Esophagus muscularis mucosa (tissue), 4 donors: ENCODE results near the gene TBC1D16. TPM values are rescaled to one million over a fixed set of nuclear protein-coding genes. Genes with fewer than 3 reads are reported as not detected.

Experiments
- DNase-seq: peaks from one replicate; pipeline ENCODE4 v3.0.0-alpha.2; 2017; ENCODE audit errors: extremely low spot score
- H3K27ac ChIP-seq, 4 donors: fragments of 200-600 bp; sonication (generic); replicated peaks in 1 of 4; 1 replicate in 3 of 4; 2 replicates in 1 of 4; pipeline ENCODE4 v1.5.1; 2016 to 2019; ENCODE audit warnings: mild to moderate bottlenecking in 1 of 4
- H3K27me3 ChIP-seq, 4 donors: fragments of 200-600 bp; sonication (generic); one replicate each; pipeline versions ENCODE4 v1.5.1 to v1.6.0; 2016 to 2019
- H3K36me3 ChIP-seq, 4 donors: fragments of 200-600 bp; sonication (generic); one replicate each; pipeline ENCODE4 v1.5.1; 2016 to 2019
- H3K4me1 ChIP-seq, 4 donors: fragments of 200-600 bp; sonication (generic); one replicate each; pipeline ENCODE4 v1.5.1; 2016 to 2019
- H3K4me3 ChIP-seq, 4 donors: fragments of 200-600 bp; sonication (generic); 1 replicate in 2 of 4; 2 replicates in 2 of 4; pipeline ENCODE4 v1.5.1; 2016 to 2019; ENCODE audit warnings: mild to moderate bottlenecking in 4 of 4, moderate library complexity in 1 of 4
- H3K9me3 ChIP-seq, 4 donors: fragments of 200-600 bp; sonication (generic); 1 replicate in 3 of 4; 2 replicates in 1 of 4; pipeline ENCODE4 v1.5.1; 2016 to 2019
- EP300 ChIP-seq: sonication (generic); formaldehyde crosslinking; IDR thresholded peaks from one replicate; pipeline ENCODE4 v1.6.1; 2017; ENCODE audit warnings: antibody characterized with exemption
- POLR2A ChIP-seq: fragments of 450-650 bp; IDR thresholded peaks from one replicate; pipeline ENCODE4 v1.6.1; 2017; ENCODE audit warnings: antibody characterized with exemption, moderate library complexity, mild to moderate bottlenecking, low read depth
- POLR2AphosphoS5 ChIP-seq, 2 donors: sonication (generic); formaldehyde crosslinking; IDR thresholded peaks; one replicate each; pipeline ENCODE4 v1.6.1; 2017; ENCODE audit warnings: antibody characterized with exemption in 2 of 2
- WGBS: methylation state at CpG from one replicate; pipeline ENCODE4 v1.1.5; 2018; 5-methylcytosine and 5-hydroxymethylcytosine counted together
- intact Hi-C: fragments of 100-400 bp; cut with DNase I; formaldehyde crosslinking; loops from one replicate; pipeline ENCODE4 v1.15.1; 2023
- total RNA-seq, 4 donors: library from RNA; depleted of rRNA; stranded (reverse); fragments of >200 nt; gene quantifications; one replicate each; pipeline versions ENCODE4 v1.1.0 to v1.2.1, GENCODE V29; 2016
- TF ChIP-seq, protein P1 (sequence below), 3 experiments: fragments of 200-600 bp in 2 of 3; fragments of 450-650 bp in 1 of 3; sonication (generic) in 2 of 3; IDR thresholded peaks; one replicate each; pipeline ENCODE4 v1.5.1; 2017 to 2019; ENCODE audit warnings: antibody characterized with exemption in 3 of 3, mild to moderate bottlenecking in 2 of 3, moderate library complexity in 1 of 3

Gene TBC1D16
- total RNA-seq, 4 donors from 2014 or later: 30.3 to 37.4 (median 33.2) TPM

DNA sequence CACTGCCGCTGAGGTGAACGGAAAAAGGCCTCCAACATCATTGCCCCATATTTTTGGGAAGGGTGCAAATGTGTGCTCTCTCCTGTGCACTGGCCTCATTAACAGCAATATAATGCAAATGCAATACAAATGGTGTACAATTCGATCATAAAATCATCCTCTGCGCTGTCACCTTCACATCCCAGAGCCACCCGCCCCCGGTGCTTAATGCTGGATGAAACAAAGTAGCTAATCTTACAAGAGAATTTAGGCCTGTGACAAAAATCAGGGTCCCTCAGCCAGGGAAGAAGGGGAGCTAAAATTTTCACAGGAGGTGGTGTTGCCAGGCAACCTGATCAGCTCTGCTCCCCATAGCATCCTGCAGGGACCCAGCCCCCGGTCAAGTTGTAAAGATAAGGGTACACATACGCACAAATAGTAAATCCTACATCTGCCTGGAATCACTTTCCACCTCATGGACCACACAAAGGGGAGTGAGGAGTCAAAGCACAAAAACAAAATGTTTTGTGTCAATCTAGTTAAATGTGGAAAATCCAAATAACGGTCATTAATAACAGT, 3.0 kb downstream of the TBC1D16 start:
- 95% methylated on average over 9 of the region's 9 CpGs for WGBS
- H3K9me3 ChIP-seq: no peaks in the 10 kb centered on the region
- DNase-seq: no peak
- intact Hi-C loops: no loop called here
- peaks cover 25 to 65% (median 54%) of the 10 kb centered on the region in 4 donors for H3K4me1 ChIP-seq
- TF ChIP-seq POLR2AphosphoS5 (IDR thresholded peaks at IDR 0.05) (no peak), EP300 (no peak), POLR2A (no peak)
- TF ChIP-seq, protein P1, sequence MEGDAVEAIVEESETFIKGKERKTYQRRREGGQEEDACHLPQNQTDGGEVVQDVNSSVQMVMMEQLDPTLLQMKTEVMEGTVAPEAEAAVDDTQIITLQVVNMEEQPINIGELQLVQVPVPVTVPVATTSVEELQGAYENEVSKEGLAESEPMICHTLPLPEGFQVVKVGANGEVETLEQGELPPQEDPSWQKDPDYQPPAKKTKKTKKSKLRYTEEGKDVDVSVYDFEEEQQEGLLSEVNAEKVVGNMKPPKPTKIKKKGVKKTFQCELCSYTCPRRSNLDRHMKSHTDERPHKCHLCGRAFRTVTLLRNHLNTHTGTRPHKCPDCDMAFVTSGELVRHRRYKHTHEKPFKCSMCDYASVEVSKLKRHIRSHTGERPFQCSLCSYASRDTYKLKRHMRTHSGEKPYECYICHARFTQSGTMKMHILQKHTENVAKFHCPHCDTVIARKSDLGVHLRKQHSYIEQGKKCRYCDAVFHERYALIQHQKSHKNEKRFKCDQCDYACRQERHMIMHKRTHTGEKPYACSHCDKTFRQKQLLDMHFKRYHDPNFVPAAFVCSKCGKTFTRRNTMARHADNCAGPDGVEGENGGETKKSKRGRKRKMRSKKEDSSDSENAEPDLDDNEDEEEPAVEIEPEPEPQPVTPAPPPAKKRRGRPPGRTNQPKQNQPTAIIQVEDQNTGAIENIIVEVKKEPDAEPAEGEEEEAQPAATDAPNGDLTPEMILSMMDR (IDR thresholded peaks at IDR 0.05): no peak
- H3K27me3 ChIP-seq: no peaks in the 10 kb centered on the region
- H3K27ac ChIP-seq: no peak overlapping the region
- no peak overlapping the region for H3K4me3 ChIP-seq
- no peaks in the 10 kb centered on the region for H3K36me3 ChIP-seq

- H3K27ac ChIP-seq: no peak overlapping the region
- peaks cover 20 to 62% (median 54%) of the 10 kb centered on the region in 4 donors for H3K4me1 ChIP-seq
- H3K4me3 ChIP-seq: no peak overlapping the region
- no peak for DNase-seq
- intact Hi-C loops: no loop called here
- TF ChIP-seq EP300 (no peak), POLR2A (no peak), POLR2AphosphoS5 (IDR thresholded peaks at IDR 0.05) (no peak)
- TF ChIP-seq, protein P1 (IDR thresholded peaks at IDR 0.05): no peak
- 94% methylated on average over 12 of the region's 12 CpGs for whole genome bisulfite sequencing
- H3K36me3 ChIP-seq: no peaks in the 10 kb centered on the region
- H3K9me3 ChIP-seq: no peaks in the 10 kb centered on the region
- H3K27me3 ChIP-seq: no peaks in the 10 kb centered on the region
Observed at GRCh38 chr17:80031691-80032430, 3.8 kb downstream of the TBC1D16 start.

GRCh38 chr17:80030730-80031410, 4.8 kb downstream of the TBC1D16 start:
- WGBS: 96% methylated on average over 22 of the region's 25 CpGs
- intact Hi-C loops: no loop called here

DNA sequence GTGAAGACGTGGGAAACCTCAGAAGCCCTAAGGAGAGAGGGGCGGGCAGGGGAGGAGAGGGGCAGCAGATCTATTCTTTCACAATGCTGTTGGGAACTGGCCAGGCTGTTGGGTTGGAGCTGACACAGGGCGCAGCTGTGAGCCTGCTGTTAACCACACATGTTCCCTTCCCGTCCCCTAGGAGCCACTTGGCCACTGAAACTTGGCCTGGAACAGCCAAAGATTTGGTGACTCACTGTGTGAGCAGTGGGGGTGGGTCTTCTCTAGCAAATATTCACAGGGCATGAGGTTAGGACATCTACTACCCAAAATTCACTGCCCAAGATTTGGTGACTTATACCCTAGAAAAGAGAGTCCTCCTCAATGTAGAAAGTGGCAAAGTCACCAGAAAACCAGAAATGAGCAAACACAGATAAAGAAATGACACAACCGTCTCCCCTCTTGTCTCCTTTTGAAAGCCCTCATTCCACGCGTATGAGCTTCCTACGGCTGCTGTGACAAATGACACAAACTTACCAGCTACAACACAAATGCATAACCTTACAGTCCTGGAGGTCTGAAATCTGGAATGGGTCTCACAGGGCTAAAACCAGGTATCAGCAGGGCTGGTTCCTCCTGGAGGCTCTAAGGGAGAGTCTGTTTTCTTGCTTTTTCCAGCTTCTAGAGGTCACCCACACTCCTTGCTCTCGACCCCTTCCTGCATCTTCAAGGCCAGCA, 6.3 kb downstream of the TBC1D16 start:
- peak overlapping the region in 1 of 4 donors; percentile 27 for H3K4me3 ChIP-seq
- H3K9me3 ChIP-seq: no peaks in the 10 kb centered on the region
- H3K4me1 ChIP-seq: peaks cover 18 to 72% (median 60%) of the 10 kb centered on the region in 4 donors
- peak; percentile 95 for DNase-seq
- H3K27ac ChIP-seq: peak overlapping the region; percentile 51 to 81 (median 59)
- H3K36me3 ChIP-seq: no peaks in the 10 kb centered on the region
- intact Hi-C loops: no loop called here
- TF ChIP-seq, protein P1 (IDR thresholded peaks at IDR 0.05): no peak
- peak; percentile 38 to 62 for TF ChIP-seq POLR2AphosphoS5 (IDR thresholded peaks at IDR 0.05)
- no peak for TF ChIP-seq EP300
- WGBS: 67% methylated on average over 9 of the region's 9 CpGs
- no peaks in the 10 kb centered on the region for H3K27me3 ChIP-seq

More at GRCh38 chr17:80030730-80031410, 4.8 kb downstream of the TBC1D16 start:
- H3K4me1 ChIP-seq: peaks cover 22 to 70% (median 56%) of the 10 kb centered on the region in 4 donors
- no peaks in the 10 kb centered on the region for H3K36me3 ChIP-seq
- H3K27ac ChIP-seq: peak overlapping the region in 1 of 4 donors; percentile 81
- H3K9me3 ChIP-seq: no peaks in the 10 kb centered on the region
- DNase-seq: no peak
- no peak overlapping the region for H3K4me3 ChIP-seq
- no peaks in the 10 kb centered on the region for H3K27me3 ChIP-seq
- no peak for TF ChIP-seq POLR2AphosphoS5 (IDR thresholded peaks at IDR 0.05)
- TF ChIP-seq POLR2A: no peak
- no peak for TF ChIP-seq EP300
- TF ChIP-seq, protein P1 (IDR thresholded peaks at IDR 0.05): no peak
